H1 (cell line): ENCODE results near the gene CDK5RAP2. TPM values are rescaled to one million over a fixed set of nuclear protein-coding genes. Genes with fewer than 3 reads are reported as not detected.

ENCODE experiments used
- CTCF ChIA-PET: fragments of 300-600 bp; sonication (Branson Sonifier 250); formaldehyde crosslinking; loops from one replicate; lab custom pipeline; 2021; ENCODE audit not compliant: partially characterized antibody; lab: Charles Lee
- POLR2A ChIA-PET: fragments of 300-600 bp; sonication (Branson Sonifier 250); formaldehyde crosslinking; loops from one replicate; lab custom pipeline; 2021; ENCODE audit warnings: inconsistent platforms; ENCODE audit not compliant: partially characterized antibody; lab: Charles Lee
- DNase-seq, 2 experiments: peaks; one replicate each; pipeline versions ENCODE4 v3.0.0 to v3.0.0-alpha.2; 2010 to 2022; ENCODE audit warnings: low spot score in 2 of 2, low read depth in 1 of 2, mixed read lengths in 1 of 2
- FAIRE-seq: peaks from 2 replicates; lab custom pipeline; 2011; peaks lifted over from hg19 to GRCh38; lab: Jason Lieb, UNC
- H2AFZ ChIP-seq: 2 replicates; pipeline ENCODE4 v1.8.1; 2012; ENCODE audit warnings: low read length, inconsistent platforms
- H2AK5ac ChIP-seq: 2 replicates; pipeline ENCODE4 v1.6.1; 2013; ENCODE audit warnings: low read depth, low read length
- H2BK120ac ChIP-seq: replicated peaks from 2 replicates; pipeline ENCODE3; 2013; ENCODE audit warnings: low read depth, low read length, inconsistent platforms
- H2BK12ac ChIP-seq: 2 replicates; pipeline ENCODE4 v1.6.1; 2013; ENCODE audit warnings: low read depth, low read length
- H2BK15ac ChIP-seq: 2 replicates; pipeline ENCODE4 v1.6.1; 2013; ENCODE audit warnings: low read length
- H2BK20ac ChIP-seq: 2 replicates; pipeline ENCODE4 v1.6.1; 2013; ENCODE audit warnings: low read length
- H2BK5ac ChIP-seq: 2 replicates; pipeline ENCODE4 v1.6.1; 2013; ENCODE audit warnings: low read depth, low read length
- H3K14ac ChIP-seq: 2 replicates; pipeline ENCODE4 v1.6.1; 2013; ENCODE audit warnings: inconsistent platforms; ENCODE audit not compliant: insufficient read length
- H3K18ac ChIP-seq: 2 replicates; pipeline ENCODE4 v1.6.1; 2013; ENCODE audit warnings: low read length; ENCODE audit errors: extremely low read depth
- H3K23ac ChIP-seq: 2 replicates; pipeline ENCODE4 v1.6.1; 2013; ENCODE audit warnings: inconsistent platforms; ENCODE audit not compliant: insufficient read length
- H3K23me2 ChIP-seq: 2 replicates; pipeline ENCODE4 v1.6.1; 2013; ENCODE audit warnings: low read depth, low read length
- H3K27ac ChIP-seq: 2 replicates; pipeline ENCODE4 v1.6.1; 2011; ENCODE audit warnings: low read depth, low read length, inconsistent platforms
- H3K27me3 ChIP-seq, 4 experiments: replicated peaks in 1 of 4; 1 replicate in 1 of 4; 2 replicates in 3 of 4; pipeline versions ENCODE4 v1.6.1 to v1.8.1; 2011 to 2013; ENCODE audit warnings: low read length in 3 of 4, mild to moderate bottlenecking in 3 of 4, inconsistent platforms in 2 of 4, mixed read lengths in 2 of 4, moderate library complexity in 1 of 4; ENCODE audit not compliant: control insufficient read depth in 3 of 4, insufficient read depth in 3 of 4; ENCODE audit errors: extremely low read depth in 1 of 4
- H3K36me3 ChIP-seq, 4 experiments: 2 replicates each; pipeline versions ENCODE4 v1.6.1 to v1.8.1; 2011 to 2013; ENCODE audit warnings: mild to moderate bottlenecking in 4 of 4, low read length in 3 of 4, moderate library complexity in 2 of 4, control low read depth in 1 of 4, inconsistent platforms in 1 of 4; ENCODE audit not compliant: insufficient read depth in 4 of 4, control insufficient read depth in 2 of 4
- H3K4ac ChIP-seq: replicated peaks from 2 replicates; pipeline ENCODE3; 2013; ENCODE audit warnings: low read length, low read depth, mixed read lengths, inconsistent platforms; ENCODE audit not compliant: insufficient read length
- H3K4me1 ChIP-seq, 4 experiments: replicated peaks in 1 of 4; 1 replicate in 1 of 4; 2 replicates in 3 of 4; pipeline versions ENCODE4 v1.6.1 to v1.8.1; 2011 to 2013; ENCODE audit warnings: low read length in 3 of 4, inconsistent platforms in 2 of 4, mixed read lengths in 1 of 4; ENCODE audit not compliant: insufficient read depth in 4 of 4, control insufficient read depth in 3 of 4
- H3K4me2 ChIP-seq, 2 experiments: 2 replicates each; pipeline versions ENCODE4 v1.6.1 to v1.8.1; 2011 to 2013; ENCODE audit warnings: low read depth in 2 of 2, low read length in 2 of 2, control low read depth in 1 of 2, inconsistent platforms in 1 of 2, mild to moderate bottlenecking in 1 of 2; ENCODE audit not compliant: insufficient read depth in 1 of 2
- H3K4me3 ChIP-seq, 4 experiments: fragments of 200-600, 300-600 bp in 1 of 4; sonication (generic), shearing (Covaris generic), sonication (Bioruptor Twin) in 1 of 4; 2 replicates each; pipeline versions ENCODE4 v1.5.1 to v1.8.1; 2011 to 2016; ENCODE audit warnings: low read length in 4 of 4, low read depth in 3 of 4, control low read depth in 2 of 4, inconsistent platforms in 2 of 4, mild to moderate bottlenecking in 2 of 4, mixed read lengths in 1 of 4, moderate library complexity in 1 of 4; ENCODE audit not compliant: insufficient read depth in 2 of 4; ENCODE audit errors: extremely low read depth in 1 of 4
- H3K56ac ChIP-seq: replicated peaks from 2 replicates; pipeline ENCODE3; 2013; ENCODE audit warnings: low read depth, mild to moderate bottlenecking, mixed read lengths, low read length, inconsistent platforms; ENCODE audit not compliant: insufficient read length
- H3K79me1 ChIP-seq: 2 replicates; pipeline ENCODE4 v1.6.1; 2013; ENCODE audit warnings: low read depth, low read length, control low read depth
- H3K79me2 ChIP-seq, 2 experiments: 2 replicates each; pipeline versions ENCODE4 v1.6.1 to v1.8.1; 2012 to 2013; ENCODE audit warnings: low read length in 2 of 2, mild to moderate bottlenecking in 2 of 2, inconsistent platforms in 1 of 2; ENCODE audit not compliant: insufficient read depth in 2 of 2, control insufficient read depth in 1 of 2
- H3K9ac ChIP-seq, 4 experiments: replicated peaks in 1 of 4; 1 replicate in 1 of 4; 2 replicates in 3 of 4; pipeline versions ENCODE4 v1.6.1 to v1.8.1; 2011 to 2013; ENCODE audit warnings: low read depth in 3 of 4, low read length in 3 of 4, control low read depth in 2 of 4, mild to moderate bottlenecking in 2 of 4, moderate library complexity in 2 of 4, inconsistent platforms in 1 of 4; ENCODE audit errors: extremely low read depth in 1 of 4
- H3K9me3 ChIP-seq, 2 experiments: 2 replicates each; pipeline versions ENCODE4 v1.6.1 to v1.8.1; 2012 to 2013; ENCODE audit warnings: mild to moderate bottlenecking in 2 of 2, moderate library complexity in 2 of 2, control low read depth in 1 of 2, inconsistent platforms in 1 of 2, low read depth in 1 of 2, low read length in 1 of 2, mixed read lengths in 1 of 2; ENCODE audit not compliant: insufficient read depth in 2 of 2
- H4K20me1 ChIP-seq, 2 experiments: replicated peaks in 1 of 2; 2 replicates each; pipeline versions ENCODE3 to v1.8.1; 2011 to 2013; ENCODE audit warnings: inconsistent platforms in 2 of 2, low read length in 2 of 2, mild to moderate bottlenecking in 1 of 2; ENCODE audit not compliant: insufficient read depth in 2 of 2, control insufficient read depth in 1 of 2
- H4K5ac ChIP-seq: 2 replicates; pipeline ENCODE4 v1.6.1; 2013; ENCODE audit warnings: low read length, low read depth, mixed read lengths, inconsistent platforms; ENCODE audit not compliant: insufficient read length
- H4K8ac ChIP-seq: 2 replicates; pipeline ENCODE4 v1.8.0; 2013; ENCODE audit warnings: mild to moderate bottlenecking, moderate library complexity, low read length, inconsistent platforms; ENCODE audit not compliant: insufficient read depth; ENCODE audit errors: extremely low read depth
- H4K91ac ChIP-seq: replicated peaks from 2 replicates; pipeline ENCODE3; 2013; ENCODE audit warnings: low read length, mixed read lengths, inconsistent platforms; ENCODE audit not compliant: insufficient read length
- BACH1 ChIP-seq: IDR thresholded peaks from 2 replicates; pipeline ENCODE4 v1.6.1; 2012; ENCODE audit warnings: low read length, improper control_type of control experiment
- BRCA1 ChIP-seq: IDR thresholded peaks from 2 replicates; pipeline ENCODE4 v1.6.1; 2012; ENCODE audit warnings: low read depth, low read length, improper control_type of control experiment
- CHD1 ChIP-seq: IDR thresholded peaks from 2 replicates; pipeline ENCODE4 v1.6.1; 2012; ENCODE audit warnings: low read depth, low read length, improper control_type of control experiment
- KDM4A ChIP-seq: IDR thresholded peaks from one replicate; pipeline ENCODE4 v1.7.1; 2012; ENCODE audit warnings: low read depth, mild to moderate bottlenecking, moderate library complexity, low read length, inconsistent platforms; ENCODE audit not compliant: severe bottlenecking
- NANOG ChIP-seq: IDR thresholded peaks from 2 replicates; pipeline ENCODE4 v1.6.1; 2011; ENCODE audit warnings: low read length, low read depth, mild to moderate bottlenecking, inconsistent platforms; ENCODE audit not compliant: insufficient read depth, poor library complexity, severe bottlenecking
- NRF1 ChIP-seq: IDR thresholded peaks from 2 replicates; pipeline ENCODE4 v1.6.1; 2011; ENCODE audit warnings: mild to moderate bottlenecking, low read depth, low read length, improper control_type of control experiment
- ZNF274 ChIP-seq: IDR thresholded peaks from 2 replicates; pipeline ENCODE4 v1.7.0; 2012; ENCODE audit warnings: low read length, borderline replicate concordance; ENCODE audit errors: extremely low read depth
- WGBS, 2 experiments: shearing (Covaris generic) in 1 of 2; methylation state at CpG; one replicate each; pipeline versions ENCODE4 v1.1.6 to v1.1.7; 2013 to 2015; ENCODE audit warnings: low lambda C conversion rate in 2 of 2, mixed read lengths in 2 of 2, inconsistent platforms in 1 of 2, low coverage in 1 of 2, missing lambda C conversion rate in 1 of 2; ENCODE audit not compliant: insufficient replicate concordance in 2 of 2, insufficient coverage in 1 of 2, insufficient read length in 1 of 2; ENCODE audit errors: extremely low coverage in 1 of 2, missing lambda C conversion rate in 1 of 2; 5-methylcytosine and 5-hydroxymethylcytosine counted together
- polyA plus RNA-seq, 7 experiments: library from polyadenylated mRNA; depleted of rRNA in 3 of 7; stranded (reverse) in 5 of 7; unstranded in 2 of 7; fragments of >200 nt in 5 of 7; fragments of 200-250 nt in 2 of 7; gene quantifications; 1 replicate in 5 of 7; 2 replicates in 1 of 7; 4 replicates in 1 of 7; pipeline versions ENCODE4 v1.2.1 to v1.2.3, GENCODE V29; 2011 to 2013; ENCODE audit warnings: missing spikeins in 2 of 7, mixed read lengths in 2 of 7
- total RNA-seq: library from RNA; stranded (reverse); fragmentation: NEBNext Ultra II Directional; extraction: Animal tissue kit (Norgen Biotek cat#: 25700); gene quantifications from 2 replicates; pipeline ENCODE4 v1.2.1, GENCODE V29; 2021
- TF ChIP-seq, protein P1 (sequence below), 3 experiments: IDR thresholded peaks; 1 replicate in 2 of 3; 2 replicates in 1 of 3; pipeline versions ENCODE4 v1.5.1 to v1.6.1; 2011; ENCODE audit warnings: low read length in 3 of 3, mild to moderate bottlenecking in 3 of 3, inconsistent platforms in 2 of 3, low read depth in 1 of 3, moderate library complexity in 1 of 3; ENCODE audit not compliant: insufficient read depth in 1 of 3; ENCODE audit errors: control extremely low read depth in 1 of 3

The CDK5RAP2 gene
- total and polyA plus RNA-seq, 2 of the 8 experiments (the other 6 are each of a cell fraction or from before 2014, with no cell fraction given), result 19.8 to 49.4 TPM

DNA sequence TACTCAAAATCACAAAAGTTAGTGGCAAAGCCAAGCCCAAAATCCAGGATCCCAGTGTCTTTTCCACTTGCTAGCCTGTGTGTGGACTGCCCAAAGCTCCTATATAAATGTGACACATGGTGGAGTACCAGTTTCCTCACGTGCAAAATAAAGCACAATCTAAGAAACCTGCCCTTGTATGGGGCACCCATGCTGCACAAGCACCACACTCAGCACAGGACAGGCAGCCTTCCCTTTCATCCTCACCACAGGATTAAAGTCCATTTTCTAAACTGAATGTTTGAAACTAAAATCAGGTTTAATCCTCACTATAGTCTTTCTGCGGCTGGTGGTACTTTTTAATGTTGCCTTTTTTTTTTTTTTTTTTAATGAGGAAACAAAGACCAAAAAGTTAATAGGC is 5.5 kb downstream of the CDK5RAP2 start:
- no peak for DNase-seq
- WGBS, 2 experiments, result 74% methylated on average over 2 of the region's 2 CpGs; no CpG with 5 or more reads in 1 of the 2 experiments
- TF ChIP-seq NANOG, result no peak
- TF ChIP-seq KDM4A, result no peak
- no peak for TF ChIP-seq BRCA1
- no peak for TF ChIP-seq BACH1
- TF ChIP-seq, protein P1, sequence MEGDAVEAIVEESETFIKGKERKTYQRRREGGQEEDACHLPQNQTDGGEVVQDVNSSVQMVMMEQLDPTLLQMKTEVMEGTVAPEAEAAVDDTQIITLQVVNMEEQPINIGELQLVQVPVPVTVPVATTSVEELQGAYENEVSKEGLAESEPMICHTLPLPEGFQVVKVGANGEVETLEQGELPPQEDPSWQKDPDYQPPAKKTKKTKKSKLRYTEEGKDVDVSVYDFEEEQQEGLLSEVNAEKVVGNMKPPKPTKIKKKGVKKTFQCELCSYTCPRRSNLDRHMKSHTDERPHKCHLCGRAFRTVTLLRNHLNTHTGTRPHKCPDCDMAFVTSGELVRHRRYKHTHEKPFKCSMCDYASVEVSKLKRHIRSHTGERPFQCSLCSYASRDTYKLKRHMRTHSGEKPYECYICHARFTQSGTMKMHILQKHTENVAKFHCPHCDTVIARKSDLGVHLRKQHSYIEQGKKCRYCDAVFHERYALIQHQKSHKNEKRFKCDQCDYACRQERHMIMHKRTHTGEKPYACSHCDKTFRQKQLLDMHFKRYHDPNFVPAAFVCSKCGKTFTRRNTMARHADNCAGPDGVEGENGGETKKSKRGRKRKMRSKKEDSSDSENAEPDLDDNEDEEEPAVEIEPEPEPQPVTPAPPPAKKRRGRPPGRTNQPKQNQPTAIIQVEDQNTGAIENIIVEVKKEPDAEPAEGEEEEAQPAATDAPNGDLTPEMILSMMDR (IDR thresholded peaks at IDR 0.05; ENCODE audit: control extremely low read depth in 1 of 3, insufficient read depth in 1 of 3, low read depth in 1 of 3, low read length in 3 of 3), result no peak
- TF ChIP-seq ZNF274, result no peak
- no peak for TF ChIP-seq CHD1
- TF ChIP-seq NRF1, result no peak
- H3K36me3 ChIP-seq, result peaks cover 14 to 27% (median 22%) of the 10 kb centered on the region in 4 experiments; a peak in 7 of 8 replicates
- no peak overlapping the region for H3K4me3 ChIP-seq
- no peak overlapping the region for H3K27ac ChIP-seq
- 0 out of 2 replicates have a peak, but pooled peaks cover 3% of the 10 kb centered on the region for H3K23me2 ChIP-seq
- no peak overlapping the region for H3K23ac ChIP-seq
- H2BK12ac ChIP-seq, result no peak overlapping the region
- H3K9ac ChIP-seq, result no peak overlapping the region
- no peak overlapping the region for H3K4ac ChIP-seq
- no peak overlapping the region for H2AK5ac ChIP-seq
- peaks cover 0 to 8% (median 5%) of the 10 kb centered on the region in 4 experiments; a peak in 4 of 7 replicates for H3K4me1 ChIP-seq
- peaks cover 10 to 70% of the 10 kb centered on the region in 2 experiments for H3K79me2 ChIP-seq
- no peak overlapping the region for H3K56ac ChIP-seq
- FAIRE-seq, result no peak
- H4K8ac ChIP-seq, result no peak overlapping the region
- H3K9me3 ChIP-seq, result no peaks in the 10 kb centered on the region
- H4K91ac ChIP-seq, result no peak overlapping the region
- H4K20me1 ChIP-seq, result peaks cover 3 to 12% of the 10 kb centered on the region in 2 experiments
- H3K14ac ChIP-seq, result no peak overlapping the region
- POLR2A ChIA-PET, result interaction anchor here (0.9 kb wide), 1 partner anchor 10 kb away, joined by 3 read pairs; no protein-coding TSS in a partner anchor
- no peak overlapping the region for H2BK5ac ChIP-seq
- no peak overlapping the region for H4K5ac ChIP-seq
- no peak overlapping the region for H2BK20ac ChIP-seq
- no peak overlapping the region for H2BK15ac ChIP-seq
- no peaks in the 10 kb centered on the region for H3K27me3 ChIP-seq
- H2BK120ac ChIP-seq, result no peak overlapping the region
- CTCF ChIA-PET, result no interaction called here
- H3K79me1 ChIP-seq, result peaks cover 24% of the 10 kb centered on the region
- H3K18ac ChIP-seq, result no peak overlapping the region
- no peak overlapping the region for H3K4me2 ChIP-seq
- no peak overlapping the region for H2AFZ ChIP-seq
